ENCODE data around the gene ESPN.
"Not testable (repeated sequence)": the region's sequence is repeated elsewhere in the genome, so short reads cannot be mapped to it uniquely, and the experiment has no call there.

DNA sequence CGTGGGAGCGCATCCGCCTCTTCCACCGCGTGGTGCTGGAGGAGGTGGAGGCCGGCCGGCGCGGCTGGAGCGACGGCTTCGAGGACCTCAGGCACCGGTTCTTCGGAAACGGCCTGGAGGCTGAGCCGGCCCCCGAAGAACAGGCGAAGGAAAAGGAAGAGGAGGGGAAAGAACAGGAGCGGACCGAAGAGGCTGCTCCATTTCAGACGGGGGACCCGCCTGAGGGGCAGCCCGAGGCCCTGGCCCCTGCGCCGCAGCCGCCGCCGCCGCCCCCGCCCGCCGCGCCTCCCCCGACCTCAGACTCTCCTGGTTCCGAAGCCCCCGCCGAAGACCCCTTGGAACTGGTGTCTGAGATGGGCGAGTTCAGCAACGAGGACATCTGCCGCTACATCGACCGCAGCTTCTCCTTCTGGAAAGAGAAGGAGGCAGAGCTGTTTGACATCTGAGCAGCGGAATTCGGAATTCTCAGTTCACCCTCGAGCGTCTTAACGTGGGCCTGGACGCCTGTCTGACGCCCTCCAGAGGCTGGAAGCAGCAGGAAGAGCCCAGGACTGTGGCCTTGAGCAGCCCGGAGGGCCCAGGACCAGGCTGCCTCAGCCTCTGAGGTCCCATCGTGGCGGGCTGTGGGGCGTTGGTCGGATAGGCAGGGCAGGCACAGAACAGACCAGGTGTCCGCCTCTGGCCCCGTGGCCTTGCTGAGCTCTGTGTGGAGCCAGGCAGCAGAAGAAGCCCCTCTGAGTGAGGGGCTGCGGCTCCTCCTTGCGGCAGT is 31.4 kb downstream of the ESPN start:
- not testable (repeated sequence) for TF ChIP-seq POLR2AphosphoS5 (IDR thresholded peaks at IDR 0.05; ENCODE audit: low read depth, low read length); TAF1 (IDR thresholded peaks at IDR 0.05; ENCODE audit: borderline replicate concordance, low read depth, low read length); POLR2A (IDR thresholded peaks at IDR 0.05; ENCODE audit: low read depth, low read length)

Measured in GM12892 (cell line).